Activated gamma-delta T cell (primary cell): ENCODE data around the gene DIPK1A.

Source experiments
- DNase-seq: peaks from one replicate; lab custom pipeline; 2025; lab: John Stamatoyannopoulos, UW

Gene DIPK1A

DNA sequence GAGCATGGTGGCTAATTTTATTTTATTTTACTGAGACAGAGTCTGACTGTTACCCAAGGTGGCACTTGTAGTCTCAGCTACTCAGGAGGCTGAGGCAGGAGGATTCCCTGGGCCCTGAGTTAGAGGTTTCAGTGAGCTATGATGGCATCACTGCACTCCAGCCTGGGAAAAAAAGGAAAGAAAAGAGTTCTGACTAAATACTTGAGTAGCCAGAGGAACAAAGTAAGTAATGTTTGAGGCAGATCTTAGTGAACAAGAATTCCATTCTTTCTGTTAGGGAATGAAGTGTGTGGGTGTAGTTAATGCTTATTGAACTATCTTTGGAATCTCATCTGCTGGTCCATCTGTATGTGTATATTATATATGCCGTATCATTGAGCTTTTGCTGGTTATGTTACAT is 163.3 kb downstream of the DIPK1A start:
- no peak for DNase-seq

DNA sequence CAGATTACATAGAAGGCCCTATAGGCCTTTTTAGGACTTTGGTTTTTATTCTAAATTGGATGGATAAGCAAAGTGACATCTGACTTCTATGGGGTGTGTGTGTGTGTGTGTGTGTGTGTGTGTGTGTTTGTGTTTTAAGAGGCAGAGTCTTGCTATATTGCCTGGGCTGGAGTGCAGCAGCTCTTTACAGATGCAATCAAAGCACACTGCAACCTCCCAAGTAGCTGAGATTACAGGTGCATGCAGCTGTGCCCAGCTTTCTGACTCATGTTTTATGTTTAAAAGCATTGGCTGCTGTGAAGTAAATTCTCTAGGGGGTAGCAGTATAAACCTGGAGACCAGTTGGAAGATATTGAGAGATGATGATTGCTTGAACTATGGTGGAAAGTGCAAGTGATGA is 164.0 kb downstream of the DIPK1A start:
- no peak for DNase-seq

DNA sequence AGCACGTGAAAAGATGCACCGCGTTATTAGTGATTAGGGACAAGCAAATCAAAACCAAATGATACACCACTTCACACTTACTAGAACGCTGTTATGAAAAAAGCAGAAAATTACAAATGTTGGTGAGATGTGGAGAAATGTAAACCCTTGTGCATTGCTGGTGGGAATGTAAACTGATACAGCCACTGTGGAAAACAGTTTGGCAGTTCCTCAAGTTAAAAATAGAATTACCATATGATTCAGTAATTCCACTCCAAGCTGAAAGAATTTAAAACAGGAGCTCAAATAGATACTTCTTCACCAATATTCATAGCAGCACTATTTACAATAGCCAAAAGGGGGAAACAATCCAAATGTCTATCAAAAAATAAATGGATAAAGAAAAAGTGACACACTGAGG is 166.1 kb downstream of the DIPK1A start:
- no peak for DNase-seq

DNA sequence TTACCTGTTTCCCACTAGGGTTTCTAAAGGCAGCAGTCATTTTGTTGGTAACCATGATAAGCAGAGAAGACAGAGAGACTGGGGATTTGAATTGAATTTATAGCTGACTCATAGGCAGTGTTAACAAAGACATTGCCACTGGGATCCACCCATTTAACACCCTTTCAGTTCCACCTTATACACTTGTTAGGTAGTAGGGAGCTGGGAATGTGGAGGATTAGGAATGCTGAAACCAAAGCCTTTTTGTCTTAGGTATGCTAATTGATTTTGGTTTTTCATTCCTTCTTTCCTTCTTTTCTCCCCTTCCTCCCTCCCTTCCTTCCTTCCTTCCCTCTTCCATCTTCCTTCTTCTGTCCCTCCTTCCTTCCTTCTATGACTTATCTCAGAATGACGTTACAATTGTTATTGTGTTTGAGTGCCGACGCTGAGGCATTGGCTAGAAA is 168.9 kb downstream of the DIPK1A start:
- no peak for DNase-seq
